Suppressor macrophage treated with lipopolysaccharide for 4 hours (primary cell): ENCODE results near the gene TNN.
A peak's percentile ranks its signal among the peaks of the same experiment; 100 is the strongest.

ENCODE experiments used
- DNase-seq: peaks from one replicate; pipeline ENCODE4 v3.0.0-alpha.2; 2020

Gene TNN

DNA sequence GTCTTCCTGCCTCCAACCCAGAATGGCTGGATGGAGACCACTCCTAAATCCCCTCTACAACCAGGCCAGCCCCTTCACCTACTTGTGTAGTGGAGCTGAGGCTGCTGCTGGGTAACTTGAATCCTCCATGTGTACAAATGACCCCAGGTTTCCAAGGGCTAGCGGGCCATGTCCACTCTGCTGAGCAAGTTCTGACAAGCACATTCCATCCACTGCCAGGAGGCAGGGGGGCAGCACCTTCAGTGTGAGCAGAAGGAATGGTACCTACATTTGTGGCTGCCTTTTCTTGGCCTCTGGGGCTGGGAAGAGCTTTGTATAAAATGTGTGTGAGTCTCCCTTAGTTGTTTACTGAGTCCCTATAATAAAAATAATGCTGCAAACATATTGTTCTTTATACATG is 110.4 kb downstream of the TNN start:
- DNase-seq: no peak

GRCh38 chr1:175178456-175178855 is 110.8 kb downstream of the TNN start:
- no peak for DNase-seq

DNA sequence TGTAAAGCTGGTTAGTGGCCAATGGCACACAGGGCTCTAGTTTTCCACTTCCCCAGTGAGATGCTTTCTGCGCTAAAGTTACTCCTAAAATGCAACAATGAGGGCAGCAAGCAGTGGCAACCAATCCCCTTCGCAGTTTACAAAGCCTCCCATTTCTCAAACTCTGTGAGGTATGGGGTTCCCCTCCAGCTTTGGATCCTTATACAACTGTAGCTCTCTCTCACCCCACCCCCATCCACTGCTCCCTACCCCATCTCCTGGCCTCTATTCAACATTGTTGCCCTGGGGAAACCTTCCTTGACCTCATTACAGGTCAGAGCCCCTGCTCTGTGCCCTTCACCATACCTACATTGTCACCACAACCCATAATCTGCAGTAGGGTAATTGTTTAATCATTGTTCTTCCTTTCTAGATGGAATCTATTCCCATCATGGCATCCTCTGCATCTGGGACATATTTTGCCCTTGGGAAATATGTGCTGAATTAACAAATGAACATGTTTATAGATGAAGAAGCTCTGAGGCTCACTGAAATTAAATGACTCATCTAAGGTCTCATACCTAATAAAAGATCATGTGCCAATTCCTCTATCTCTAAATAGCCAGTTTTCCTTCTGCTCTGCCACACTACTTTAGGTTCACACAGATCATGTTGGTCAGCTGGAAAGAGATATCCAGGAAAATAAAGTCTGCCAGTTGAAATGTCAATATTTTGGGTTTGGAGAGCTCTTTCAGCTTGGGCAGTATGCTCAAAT is 112.4 kb downstream of the TNN start:
- no peak for DNase-seq

DNA sequence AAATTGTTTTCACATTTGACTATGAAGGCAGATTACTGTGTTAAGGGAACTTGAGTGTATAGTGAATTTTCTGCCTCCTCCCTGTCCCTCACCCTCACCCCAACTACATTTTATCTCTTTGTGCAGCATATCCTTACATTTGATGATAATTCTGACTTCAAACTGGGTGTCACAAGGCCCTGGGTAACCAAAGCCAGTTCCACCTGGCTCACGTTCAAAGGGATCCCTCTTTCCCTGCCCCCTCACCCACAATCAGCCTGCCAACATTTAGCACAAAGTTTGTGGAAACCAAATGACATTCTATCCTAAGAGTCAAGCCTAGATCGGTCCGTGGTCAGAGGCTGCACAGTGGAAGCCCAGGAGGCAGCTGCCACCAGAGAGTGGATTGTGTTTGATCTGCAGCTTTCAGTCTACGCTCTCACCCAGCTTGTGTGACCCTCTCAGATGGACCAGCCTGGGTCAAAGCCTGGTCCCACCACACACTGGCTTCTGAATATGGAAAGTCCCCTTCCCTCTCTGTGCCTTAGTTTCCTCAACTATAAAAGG is 114.6 kb downstream of the TNN start:
- no peak for DNase-seq

GRCh38 chr1:175183586-175183985 is 116.0 kb downstream of the TNN start:
- no peak for DNase-seq

GRCh38 chr1:175185903-175186302 is 118.3 kb downstream of the TNN start:
- DNase-seq: peak; percentile 51

DNA sequence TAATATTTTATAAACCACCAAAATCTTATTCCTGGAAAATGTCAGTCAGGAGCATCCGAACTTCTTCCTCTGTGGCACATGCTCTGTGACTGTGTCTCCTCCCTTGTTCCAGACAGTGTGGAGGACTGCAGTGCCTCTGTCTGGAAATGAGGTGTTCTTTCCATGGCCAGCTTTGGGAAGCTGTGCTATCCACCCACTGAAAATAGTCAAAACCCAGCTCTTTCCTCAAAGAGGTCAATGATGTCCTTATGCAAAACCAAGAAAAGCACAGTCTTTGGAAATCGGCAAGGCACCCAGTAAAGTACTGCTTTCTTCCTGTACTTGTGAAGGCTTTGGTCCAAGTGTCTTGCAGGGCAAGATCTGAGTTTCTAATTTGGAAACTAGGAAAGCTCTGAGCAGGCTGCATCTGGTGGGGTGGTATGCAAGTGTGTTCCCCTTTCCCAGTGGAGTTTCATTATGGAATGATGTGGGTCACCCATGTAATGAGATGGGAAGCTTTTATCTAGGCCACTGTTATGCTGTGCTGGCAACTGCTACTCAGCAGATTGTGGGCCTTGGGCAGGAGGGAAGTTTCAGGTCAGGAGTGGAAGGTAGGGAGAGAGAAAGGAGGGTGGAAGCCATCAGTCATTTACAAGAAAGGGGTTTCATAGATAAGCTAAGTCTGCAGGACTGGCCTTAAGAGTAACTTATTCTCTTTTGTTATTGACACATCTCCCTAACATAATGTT is 119.0 kb downstream of the TNN start:
- peak; percentile 62 for DNase-seq

- DNase-seq: peak; percentile 87
These were observed 121.3 kb downstream of the TNN start for GRCh38 chr1:175188936-175189335.

DNA sequence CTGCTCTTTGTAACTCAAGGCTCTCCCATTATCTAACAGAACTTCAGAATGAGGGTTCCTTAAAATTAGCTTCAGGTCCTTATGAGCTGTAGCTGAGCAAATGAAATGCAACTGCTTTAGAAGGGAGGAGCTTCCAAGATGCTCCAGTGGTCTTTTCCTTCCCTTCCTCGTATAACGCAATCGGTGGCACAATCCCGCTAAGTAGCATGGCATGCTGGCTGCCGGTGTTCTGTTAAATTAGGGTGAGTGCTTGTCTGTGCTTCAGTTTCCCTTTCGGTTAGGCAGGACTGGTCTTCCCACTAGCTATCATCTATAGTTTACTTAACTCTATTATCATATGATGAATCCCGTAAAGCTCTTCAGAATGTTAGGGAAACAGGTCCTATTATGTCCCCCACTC is 124.0 kb downstream of the TNN start:
- peak; percentile 78 for DNase-seq

DNA sequence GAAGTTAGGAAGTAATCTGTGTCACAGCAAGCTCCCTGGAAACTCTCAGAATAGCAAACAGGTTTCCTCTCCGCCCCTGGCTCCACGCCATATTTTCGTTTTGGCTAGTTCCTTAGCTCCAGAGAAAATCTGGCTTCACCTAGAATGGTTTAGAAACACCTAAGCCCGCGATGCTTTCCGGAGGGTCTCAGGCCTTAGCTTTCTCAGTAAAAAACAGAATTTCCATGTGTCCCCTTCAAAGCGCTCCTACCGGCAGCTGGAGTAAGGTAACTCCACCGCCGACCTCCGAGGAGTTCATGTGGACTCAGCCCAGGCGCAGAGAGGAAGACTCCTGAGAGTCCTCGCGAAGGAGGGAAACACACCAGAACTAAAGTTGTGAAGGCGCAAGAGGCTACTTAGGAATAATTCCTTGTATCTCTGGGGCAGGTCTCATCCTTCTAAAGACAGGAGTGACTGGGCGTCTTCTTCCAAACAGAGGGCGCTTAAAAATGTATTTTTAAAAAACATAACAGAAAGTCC is 124.5 kb downstream of the TNN start:
- DNase-seq: peak; percentile 47

- DNase-seq: peak; percentile 80
These were observed 125.2 kb downstream of the TNN start, which contains the start of gene KIAA0040 for GRCh38 chr1:175192630-175193526. Gene KIAA0040 (minus strand): TSS chr1:175192776. CDS start chr1:175161013, 31,763 bp downstream.

- no peak for DNase-seq
These were observed 125.9 kb downstream of the TNN start for GRCh38 chr1:175193527-175193910.

GRCh38 chr1:175195281-175195680 is 127.6 kb downstream of the TNN start:
- no peak for DNase-seq

- peak; percentile 70 for DNase-seq
These were observed 128.2 kb downstream of the TNN start for GRCh38 chr1:175195798-175196197.

DNA sequence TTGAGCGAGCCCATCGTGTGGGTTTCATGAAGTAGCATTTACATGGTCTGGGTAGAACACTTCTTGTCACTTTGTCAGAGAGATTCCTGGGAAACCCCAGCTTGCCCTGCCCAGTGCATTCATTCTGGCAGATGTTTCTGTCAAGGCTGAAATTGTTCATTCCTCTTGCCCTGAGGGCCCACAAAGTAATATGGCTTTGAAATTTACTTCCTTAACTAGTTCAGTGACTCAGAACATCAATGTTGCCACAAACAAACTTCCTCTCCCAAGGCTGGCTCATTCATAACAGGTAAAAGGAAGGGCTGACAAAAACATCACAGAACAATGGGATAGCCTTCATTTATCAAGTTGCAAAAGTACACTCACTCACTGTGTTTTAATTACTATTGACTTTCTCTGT is 129.9 kb downstream of the TNN start:
- peak; percentile 62 for DNase-seq
